Sigmoid colon (tissue), 4 donors: Measurements from ENCODE around the gene DUOX2.

Experiments
- CTCF ChIP-seq, 4 experiments: fragments of 450-650 bp in 3 of 4; fragments of 200-600 bp in 1 of 4; IDR thresholded peaks; one replicate each; pipeline ENCODE4 v1.5.1; 2016 to 2019; ENCODE audit warnings: antibody characterized with exemption in 4 of 4, mild to moderate bottlenecking in 3 of 4, moderate library complexity in 2 of 4
- EP300 ChIP-seq, 4 donors: sonication (generic); formaldehyde crosslinking; IDR thresholded peaks; one replicate each; pipeline ENCODE4 v1.6.1; 2017; ENCODE audit warnings: antibody characterized with exemption in 4 of 4
- POLR2A ChIP-seq, 2 donors: fragments of 450-650 bp; IDR thresholded peaks; one replicate each; pipeline ENCODE4 v1.6.1; 2016; ENCODE audit warnings: antibody characterized with exemption in 2 of 2, mild to moderate bottlenecking in 2 of 2, moderate library complexity in 2 of 2
- POLR2AphosphoS5 ChIP-seq, 4 donors: sonication (generic); formaldehyde crosslinking; IDR thresholded peaks; one replicate each; pipeline ENCODE4 v1.6.1; 2017; ENCODE audit warnings: antibody characterized with exemption in 4 of 4

- TF ChIP-seq CTCF (IDR thresholded peaks at IDR 0.05) (no peak), POLR2A (IDR thresholded peaks at IDR 0.05) (no peak), EP300 (IDR thresholded peaks at IDR 0.05) (no peak), POLR2AphosphoS5 (IDR thresholded peaks at IDR 0.05) (no peak)
Measured at GRCh38 chr15:45093013-45093412, 21.0 kb downstream of the DUOX2 start.
